ENCODE data around the gene HAT1.
"Not testable (repeated sequence)": the region's sequence is repeated elsewhere in the genome, so short reads cannot be mapped to it uniquely, and the experiment has no call there.

The HAT1 gene

GRCh38 chr2:171923206-171923605 lies 945 bp downstream of the HAT1 start:
- no peak for DNase-seq

GRCh38 chr2:171924170-171924942 lies 2.1 kb downstream of the HAT1 start:
- no peak for DNase-seq

GRCh38 chr2:171930385-171930784 lies 8.1 kb downstream of the HAT1 start:
- DNase-seq: no peak

GRCh38 chr2:171939058-171939742 lies 16.9 kb downstream of the HAT1 start:
- no peak for DNase-seq

GRCh38 chr2:171939743-171940071 lies 17.4 kb downstream of the HAT1 start:
- DNase-seq: no peak

- DNase-seq: no peak
Measured at GRCh38 chr2:171941316-171941699, 19.0 kb downstream of the HAT1 start.

GRCh38 chr2:171943869-171944268 lies 21.6 kb downstream of the HAT1 start:
- no peak for DNase-seq

- no peak for DNase-seq
Measured at GRCh38 chr2:171952276-171952675, 30.0 kb downstream of the HAT1 start.

GRCh38 chr2:171952748-171953147 lies 30.5 kb downstream of the HAT1 start:
- no peak for DNase-seq

- DNase-seq: no peak
Measured at GRCh38 chr2:171956135-171956825, 34.0 kb downstream of the HAT1 start.

- DNase-seq: no peak
Measured at GRCh38 chr2:171957061-171957460, 34.8 kb downstream of the HAT1 start.

- DNase-seq: no peak
Measured at GRCh38 chr2:171958475-171958874, 36.2 kb downstream of the HAT1 start.

GRCh38 chr2:171959998-171960397 lies 37.7 kb downstream of the HAT1 start:
- no peak for DNase-seq

- DNase-seq: no peak
Measured at GRCh38 chr2:171960570-171960969, 38.3 kb downstream of the HAT1 start.

GRCh38 chr2:171963198-171963597 lies 40.9 kb downstream of the HAT1 start:
- no peak for DNase-seq

- DNase-seq: no peak
Measured at GRCh38 chr2:171964308-171964707, 42.0 kb downstream of the HAT1 start.

- DNase-seq: no peak
Measured at GRCh38 chr2:171965238-171965637, 43.0 kb downstream of the HAT1 start.

- DNase-seq: no peak
Measured at GRCh38 chr2:171965661-171966060, 43.4 kb downstream of the HAT1 start.

- DNase-seq: no peak
Measured at GRCh38 chr2:171966235-171966634, 44.0 kb downstream of the HAT1 start.

- DNase-seq: no peak
Measured at GRCh38 chr2:171966688-171967087, 44.4 kb downstream of the HAT1 start.

- no peak for DNase-seq
Measured at GRCh38 chr2:171968509-171968908, 46.2 kb downstream of the HAT1 start.

- DNase-seq: no peak
Measured at GRCh38 chr2:171972329-171972982, 50.2 kb downstream of the HAT1 start.

- DNase-seq: no peak
Measured at GRCh38 chr2:171979103-171979502, 56.8 kb downstream of the HAT1 start.

GRCh38 chr2:171983924-171984323 lies 61.7 kb downstream of the HAT1 start:
- DNase-seq: not testable (repeated sequence)
